ENCODE measurements around the gene ALDH1L2. TPM values are rescaled to one million over a fixed set of nuclear protein-coding genes. Genes with fewer than 3 reads are reported as not detected.

Gene ALDH1L2
- total and polyA plus RNA-seq, 4 donors, result 0.03 to 0.25 (median 0.15) TPM

DNA sequence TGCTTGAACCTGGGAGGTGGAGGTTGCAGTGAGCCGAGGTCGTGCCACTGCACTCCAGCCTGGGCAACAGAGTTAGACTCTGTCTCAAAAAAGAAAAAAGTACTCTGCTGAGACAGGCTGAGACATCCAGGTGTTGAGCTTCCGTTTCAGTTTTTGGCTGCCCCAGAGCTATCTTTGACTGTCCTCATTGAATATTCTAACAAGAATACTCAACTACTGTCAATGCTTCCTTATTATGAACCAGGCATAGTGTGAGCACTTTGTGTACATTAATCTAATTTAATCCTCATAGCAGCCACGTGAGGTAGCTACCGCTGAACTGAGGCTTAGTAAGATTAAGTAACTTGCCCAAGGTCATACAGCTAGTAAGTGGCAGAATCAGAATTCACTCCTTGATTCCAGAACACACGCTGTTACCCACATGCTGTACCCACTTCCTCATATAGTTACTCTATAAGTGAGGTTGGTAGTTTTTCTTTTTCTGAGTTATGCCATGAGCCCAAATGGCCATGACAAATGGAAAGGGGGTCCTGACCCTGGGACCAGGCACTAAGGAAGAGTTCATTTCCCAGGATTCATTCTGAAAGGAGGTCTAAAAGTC lies 11.3 kb downstream of the ALDH1L2 start:
- H3K4me1 ChIP-seq (ENCODE audit: control insufficient read depth in 4 of 4, insufficient read depth in 4 of 4, low read length in 3 of 4), result no peaks in the 10 kb centered on the region
- H3K27me3 ChIP-seq (ENCODE audit: control insufficient read depth in 4 of 4, insufficient read depth in 4 of 4, low read length in 3 of 4), result no peaks in the 10 kb centered on the region
- DNase-seq (ENCODE audit: low spot score), result no peak
- no peak overlapping the region for H3K4me3 ChIP-seq (ENCODE audit: low read depth in 1 of 3, low read length in 3 of 3)
- no peak overlapping the region for H3K9ac ChIP-seq (ENCODE audit: low read depth in 1 of 2, low read length in 2 of 2)
- no peaks in the 10 kb centered on the region for H3K36me3 ChIP-seq (ENCODE audit: control insufficient read depth in 4 of 4, insufficient read depth in 3 of 4, low read depth in 1 of 4, low read length in 3 of 4)
- TF ChIP-seq HNF4G (IDR thresholded peaks at IDR 0.05), result no peak
- TF ChIP-seq, protein P1, sequence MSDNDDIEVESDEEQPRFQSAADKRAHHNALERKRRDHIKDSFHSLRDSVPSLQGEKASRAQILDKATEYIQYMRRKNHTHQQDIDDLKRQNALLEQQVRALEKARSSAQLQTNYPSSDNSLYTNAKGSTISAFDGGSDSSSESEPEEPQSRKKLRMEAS (IDR thresholded peaks at IDR 0.05), result no peak
- TF ChIP-seq HNF4A (conservative IDR thresholded peaks at IDR 0.05), result no peak
- no peak for TF ChIP-seq EGR1 (IDR thresholded peaks at IDR 0.05; ENCODE audit: low read depth in 2 of 2)
- no peak for TF ChIP-seq NR2F2 (IDR thresholded peaks at IDR 0.05)
- no peak for TF ChIP-seq GABPA (IDR thresholded peaks at IDR 0.05 in 1 of 2, conservative IDR thresholded peaks at IDR 0.05 in 1 of 2)
- no peak for TF ChIP-seq RAD21 (IDR thresholded peaks at IDR 0.05)
- TF ChIP-seq, protein P2, sequence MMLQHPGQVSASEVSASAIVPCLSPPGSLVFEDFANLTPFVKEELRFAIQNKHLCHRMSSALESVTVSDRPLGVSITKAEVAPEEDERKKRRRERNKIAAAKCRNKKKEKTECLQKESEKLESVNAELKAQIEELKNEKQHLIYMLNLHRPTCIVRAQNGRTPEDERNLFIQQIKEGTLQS (IDR thresholded peaks at IDR 0.05), result no peak
- TF ChIP-seq SP1 (IDR thresholded peaks at IDR 0.05), result no peak
- no peak for TF ChIP-seq FOXA2 (IDR thresholded peaks at IDR 0.05)
- TF ChIP-seq, protein P3, sequence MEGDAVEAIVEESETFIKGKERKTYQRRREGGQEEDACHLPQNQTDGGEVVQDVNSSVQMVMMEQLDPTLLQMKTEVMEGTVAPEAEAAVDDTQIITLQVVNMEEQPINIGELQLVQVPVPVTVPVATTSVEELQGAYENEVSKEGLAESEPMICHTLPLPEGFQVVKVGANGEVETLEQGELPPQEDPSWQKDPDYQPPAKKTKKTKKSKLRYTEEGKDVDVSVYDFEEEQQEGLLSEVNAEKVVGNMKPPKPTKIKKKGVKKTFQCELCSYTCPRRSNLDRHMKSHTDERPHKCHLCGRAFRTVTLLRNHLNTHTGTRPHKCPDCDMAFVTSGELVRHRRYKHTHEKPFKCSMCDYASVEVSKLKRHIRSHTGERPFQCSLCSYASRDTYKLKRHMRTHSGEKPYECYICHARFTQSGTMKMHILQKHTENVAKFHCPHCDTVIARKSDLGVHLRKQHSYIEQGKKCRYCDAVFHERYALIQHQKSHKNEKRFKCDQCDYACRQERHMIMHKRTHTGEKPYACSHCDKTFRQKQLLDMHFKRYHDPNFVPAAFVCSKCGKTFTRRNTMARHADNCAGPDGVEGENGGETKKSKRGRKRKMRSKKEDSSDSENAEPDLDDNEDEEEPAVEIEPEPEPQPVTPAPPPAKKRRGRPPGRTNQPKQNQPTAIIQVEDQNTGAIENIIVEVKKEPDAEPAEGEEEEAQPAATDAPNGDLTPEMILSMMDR (IDR thresholded peaks at IDR 0.05; ENCODE audit: low read depth, low read length, missing input control), result no peak
- TF ChIP-seq, protein P4, sequence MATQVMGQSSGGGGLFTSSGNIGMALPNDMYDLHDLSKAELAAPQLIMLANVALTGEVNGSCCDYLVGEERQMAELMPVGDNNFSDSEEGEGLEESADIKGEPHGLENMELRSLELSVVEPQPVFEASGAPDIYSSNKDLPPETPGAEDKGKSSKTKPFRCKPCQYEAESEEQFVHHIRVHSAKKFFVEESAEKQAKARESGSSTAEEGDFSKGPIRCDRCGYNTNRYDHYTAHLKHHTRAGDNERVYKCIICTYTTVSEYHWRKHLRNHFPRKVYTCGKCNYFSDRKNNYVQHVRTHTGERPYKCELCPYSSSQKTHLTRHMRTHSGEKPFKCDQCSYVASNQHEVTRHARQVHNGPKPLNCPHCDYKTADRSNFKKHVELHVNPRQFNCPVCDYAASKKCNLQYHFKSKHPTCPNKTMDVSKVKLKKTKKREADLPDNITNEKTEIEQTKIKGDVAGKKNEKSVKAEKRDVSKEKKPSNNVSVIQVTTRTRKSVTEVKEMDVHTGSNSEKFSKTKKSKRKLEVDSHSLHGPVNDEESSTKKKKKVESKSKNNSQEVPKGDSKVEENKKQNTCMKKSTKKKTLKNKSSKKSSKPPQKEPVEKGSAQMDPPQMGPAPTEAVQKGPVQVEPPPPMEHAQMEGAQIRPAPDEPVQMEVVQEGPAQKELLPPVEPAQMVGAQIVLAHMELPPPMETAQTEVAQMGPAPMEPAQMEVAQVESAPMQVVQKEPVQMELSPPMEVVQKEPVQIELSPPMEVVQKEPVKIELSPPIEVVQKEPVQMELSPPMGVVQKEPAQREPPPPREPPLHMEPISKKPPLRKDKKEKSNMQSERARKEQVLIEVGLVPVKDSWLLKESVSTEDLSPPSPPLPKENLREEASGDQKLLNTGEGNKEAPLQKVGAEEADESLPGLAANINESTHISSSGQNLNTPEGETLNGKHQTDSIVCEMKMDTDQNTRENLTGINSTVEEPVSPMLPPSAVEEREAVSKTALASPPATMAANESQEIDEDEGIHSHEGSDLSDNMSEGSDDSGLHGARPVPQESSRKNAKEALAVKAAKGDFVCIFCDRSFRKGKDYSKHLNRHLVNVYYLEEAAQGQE (IDR thresholded peaks at IDR 0.05), result no peak
- TF ChIP-seq TAF1 (conservative IDR thresholded peaks at IDR 0.05), result no peak
- no peak for TF ChIP-seq RXRA (IDR thresholded peaks at IDR 0.05)
- H3K27ac ChIP-seq (ENCODE audit: low read depth in 1 of 2, low read length in 2 of 2), result no peak overlapping the region
- WGBS, result 93% methylated on average over 6 of the region's 6 CpGs
- no peaks in the 10 kb centered on the region for H3K9me3 ChIP-seq (ENCODE audit: control insufficient read depth in 4 of 4, low read length in 3 of 4)

DNA sequence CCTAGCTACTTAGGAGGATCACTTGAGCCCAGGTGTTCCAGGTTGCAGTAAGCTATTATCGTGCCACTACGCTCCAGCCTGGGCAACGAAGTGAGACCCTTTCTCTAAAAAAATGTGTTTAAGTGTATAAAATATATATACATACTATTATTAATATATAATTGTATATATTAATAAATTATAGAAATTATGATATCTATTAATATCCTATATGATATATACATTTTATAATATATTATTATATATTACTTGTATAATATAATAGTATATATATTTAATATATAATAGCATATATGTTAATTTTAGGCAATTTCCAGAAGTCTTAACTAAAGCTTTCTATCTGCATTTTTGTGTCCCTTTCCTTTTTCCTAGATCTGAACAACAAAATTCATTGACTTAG lies 12.3 kb downstream of the ALDH1L2 start:
- WGBS, result 99% methylated on average over 3 of the region's 3 CpGs
- H3K27me3 ChIP-seq (ENCODE audit: control insufficient read depth in 4 of 4, insufficient read depth in 4 of 4, low read length in 3 of 4), result no peaks in the 10 kb centered on the region
- H3K4me3 ChIP-seq (ENCODE audit: low read depth in 1 of 3, low read length in 3 of 3), result no peak overlapping the region
- no peaks in the 10 kb centered on the region for H3K36me3 ChIP-seq (ENCODE audit: control insufficient read depth in 4 of 4, insufficient read depth in 3 of 4, low read depth in 1 of 4, low read length in 3 of 4)
- no peak for DNase-seq (ENCODE audit: low spot score)
- H3K4me1 ChIP-seq (ENCODE audit: control insufficient read depth in 4 of 4, insufficient read depth in 4 of 4, low read length in 3 of 4), result no peaks in the 10 kb centered on the region
- no peak overlapping the region for H3K27ac ChIP-seq (ENCODE audit: low read depth in 1 of 2, low read length in 2 of 2)
- no peaks in the 10 kb centered on the region for H3K9me3 ChIP-seq (ENCODE audit: control insufficient read depth in 4 of 4, low read length in 3 of 4)
- TF ChIP-seq, protein P2 (IDR thresholded peaks at IDR 0.05), result no peak
- TF ChIP-seq HNF4A (conservative IDR thresholded peaks at IDR 0.05), result no peak
- TF ChIP-seq FOXA2 (IDR thresholded peaks at IDR 0.05), result no peak
- TF ChIP-seq, protein P4 (IDR thresholded peaks at IDR 0.05), result no peak
- TF ChIP-seq SP1 (IDR thresholded peaks at IDR 0.05), result no peak
- TF ChIP-seq GABPA (IDR thresholded peaks at IDR 0.05 in 1 of 2, conservative IDR thresholded peaks at IDR 0.05 in 1 of 2), result no peak
- no peak for TF ChIP-seq RXRA (IDR thresholded peaks at IDR 0.05)
- no peak for TF ChIP-seq RAD21 (IDR thresholded peaks at IDR 0.05)
- no peak for TF ChIP-seq JUND (IDR thresholded peaks at IDR 0.05)
- no peak for TF ChIP-seq YY1 (IDR thresholded peaks at IDR 0.05)
- TF ChIP-seq FOXA1 (IDR thresholded peaks at IDR 0.05), result no peak
- H3K9ac ChIP-seq (ENCODE audit: low read depth in 1 of 2, low read length in 2 of 2), result no peak overlapping the region
